Measurements from ENCODE around the gene IL13RA1.
"Not testable (repeated sequence)": the region's sequence is repeated elsewhere in the genome, so short reads cannot be mapped to it uniquely, and the experiment has no call there.

The IL13RA1 gene

DNA sequence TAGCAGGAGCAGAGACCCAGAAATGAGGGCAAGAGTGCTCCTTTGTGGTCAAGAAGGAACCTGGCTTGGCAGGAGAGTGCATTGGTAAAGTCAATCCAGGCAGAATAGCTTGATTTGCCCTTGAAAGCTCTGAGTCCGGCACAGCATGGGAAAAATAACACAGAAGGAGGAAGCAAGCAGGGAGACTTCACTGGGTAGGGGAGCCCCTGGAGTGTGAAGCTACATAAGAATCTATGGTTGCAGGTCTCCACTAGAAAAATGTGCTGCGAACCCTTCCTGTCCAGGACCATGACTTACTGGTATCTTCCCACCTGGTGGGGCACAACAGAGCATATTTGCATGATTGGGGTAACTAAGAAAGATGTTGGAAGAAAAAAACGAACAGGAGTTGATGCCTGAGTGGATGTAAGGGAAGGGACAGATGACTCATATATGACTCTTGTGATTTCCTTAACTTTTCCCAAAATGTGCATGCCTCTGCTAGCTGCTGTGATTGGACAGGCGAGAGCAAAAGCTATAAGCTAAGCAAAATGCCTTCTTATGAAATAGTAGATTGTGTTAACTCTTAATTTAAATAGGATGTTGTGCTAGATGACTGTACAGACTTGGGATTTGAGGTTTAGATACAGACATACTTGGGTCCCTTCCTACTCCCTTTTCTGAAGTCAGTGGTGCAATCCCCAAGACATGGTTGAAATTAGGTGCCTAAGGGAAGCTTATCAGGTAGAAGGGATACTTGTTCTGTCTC, 3.3 kb downstream of the IL13RA1 start:
- DNase-seq = no peak

DNA sequence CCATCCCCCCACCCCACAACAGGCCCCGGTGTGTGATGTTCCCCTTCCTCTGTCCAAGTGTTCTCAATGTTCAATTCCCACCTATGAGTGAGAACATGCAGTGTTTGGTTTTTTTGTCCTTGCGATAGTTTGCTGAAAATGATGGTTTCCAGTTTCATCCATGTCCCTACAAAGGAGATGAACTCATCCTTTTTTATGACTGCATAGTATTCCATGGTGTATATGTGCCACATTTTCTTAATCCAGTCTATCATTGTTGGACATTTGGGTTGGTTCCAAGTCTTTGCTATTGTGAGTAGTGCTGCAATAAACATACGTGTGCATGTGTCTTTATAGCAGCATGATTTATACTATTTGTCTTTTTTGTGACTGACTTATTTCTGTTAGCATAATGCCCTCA, 5.1 kb downstream of the IL13RA1 start:
- not testable (repeated sequence) for DNase-seq

DNA sequence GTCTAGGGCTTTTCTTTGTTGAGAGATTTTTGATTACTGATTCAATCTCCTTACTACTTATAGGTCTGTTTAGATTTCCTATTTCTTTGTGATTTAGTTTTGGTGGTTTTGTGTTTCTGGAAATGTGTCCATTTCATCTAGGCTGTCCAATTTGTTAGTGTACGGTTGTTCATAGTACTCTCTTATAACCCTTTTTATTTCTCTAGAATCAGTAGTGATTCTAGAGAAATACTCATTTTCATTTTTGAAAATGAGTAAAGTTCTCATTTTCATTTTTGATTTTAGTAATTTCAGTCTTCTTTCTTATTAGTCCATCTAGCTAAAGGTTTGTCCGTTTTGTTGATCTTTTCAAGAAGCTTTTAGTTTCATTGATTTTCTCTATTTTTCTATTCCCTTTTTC, 7.5 kb downstream of the IL13RA1 start:
- no peak for DNase-seq

DNA sequence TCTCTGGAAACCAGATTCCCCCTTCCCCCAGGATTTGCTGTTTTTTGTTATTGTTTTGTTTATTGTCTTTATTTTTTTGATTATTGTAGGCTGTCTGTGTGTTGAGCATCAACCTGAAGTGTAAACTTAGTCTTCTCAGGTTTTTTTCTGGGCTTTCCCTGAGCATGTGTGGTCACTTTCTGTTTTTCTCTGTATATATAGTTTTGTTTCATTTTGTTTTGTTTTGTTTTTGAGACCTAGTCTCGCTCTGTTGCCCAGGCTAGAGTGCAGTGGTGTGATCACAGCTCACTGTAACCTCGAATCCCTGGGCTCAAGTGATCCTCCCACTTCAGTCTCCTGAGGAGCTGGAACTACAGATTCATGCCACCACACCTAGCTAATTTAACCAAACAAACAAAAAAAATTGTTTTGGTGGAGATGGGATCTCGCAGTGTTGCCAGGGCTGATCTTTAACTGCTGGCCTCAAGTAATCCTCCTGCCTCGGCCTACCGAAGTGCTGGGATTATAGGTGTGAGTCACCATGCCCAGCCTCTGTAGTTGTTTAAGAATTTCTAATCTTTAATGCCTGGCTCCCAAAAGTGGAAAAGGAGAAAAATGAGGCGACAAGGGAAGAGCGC, 9.1 kb downstream of the IL13RA1 start:
- no peak for DNase-seq

DNA sequence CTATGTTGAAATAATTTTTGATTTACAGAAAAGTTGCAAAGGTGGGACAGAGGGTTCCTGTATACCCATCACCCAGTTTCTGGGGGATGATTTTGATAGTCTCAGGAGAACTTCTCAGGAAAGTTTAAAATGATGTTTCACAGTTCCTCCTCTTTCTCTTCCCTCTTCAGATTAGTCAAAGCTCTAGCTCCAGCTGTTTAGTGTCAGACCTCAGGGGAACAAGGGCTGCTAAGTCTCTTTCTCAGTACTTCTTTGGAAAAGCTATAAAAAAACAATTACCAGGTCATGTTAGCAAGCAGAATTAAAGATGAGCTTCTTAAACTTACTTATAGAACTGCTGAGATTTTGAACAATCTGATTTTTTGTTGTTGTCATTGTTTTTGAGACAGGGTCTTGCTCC, 12.2 kb downstream of the IL13RA1 start:
- no peak for DNase-seq

DNA sequence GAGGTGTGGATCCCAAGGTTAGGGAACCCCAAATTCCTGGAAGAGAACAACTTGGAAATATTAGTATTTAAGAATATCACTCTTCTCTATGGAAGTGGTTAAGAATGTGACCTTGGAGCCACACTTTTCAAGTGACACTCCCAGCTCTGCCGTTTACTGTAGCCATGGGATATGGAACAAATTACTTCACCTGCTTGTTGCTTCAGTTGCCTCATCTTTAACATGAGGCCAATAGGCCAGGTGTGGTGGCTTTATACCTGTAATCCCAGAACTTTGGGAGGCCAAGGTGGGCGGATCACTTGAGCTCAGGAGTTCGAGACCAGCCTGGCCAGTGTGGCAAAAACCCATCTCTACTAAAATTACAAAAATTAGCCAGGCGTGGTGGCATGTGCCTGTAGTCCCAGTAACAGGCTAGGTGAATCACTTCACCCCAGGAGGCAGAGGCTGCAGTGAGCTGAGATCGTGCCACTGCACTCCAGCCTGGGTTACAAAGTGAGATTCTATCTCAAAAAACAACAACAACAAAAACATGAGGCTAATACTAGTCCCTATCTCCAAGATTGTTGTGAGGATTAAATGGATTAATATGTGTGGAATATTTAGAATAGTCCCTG, 13.0 kb downstream of the IL13RA1 start:
- no peak for DNase-seq

DNA sequence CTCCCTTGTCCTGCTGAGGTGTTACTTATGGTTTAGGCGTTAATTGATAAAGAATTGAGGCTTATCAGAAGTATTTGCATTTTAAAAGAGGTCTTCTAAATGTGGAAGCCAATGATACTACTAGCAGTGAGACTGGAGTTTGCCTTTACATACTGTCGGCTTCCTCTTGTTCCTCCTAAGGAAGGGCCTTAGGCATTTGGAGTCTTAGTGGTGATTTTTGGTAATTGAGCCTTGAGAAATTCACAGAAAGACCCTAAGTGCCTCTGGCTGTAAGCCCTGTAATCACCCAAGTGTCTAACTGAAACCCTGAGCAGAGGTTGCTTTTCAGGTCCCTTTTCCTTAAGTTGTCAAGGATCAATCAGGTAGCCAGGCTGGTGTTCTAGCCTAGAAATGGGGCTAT, 14.8 kb downstream of the IL13RA1 start:
- no peak for DNase-seq

DNA sequence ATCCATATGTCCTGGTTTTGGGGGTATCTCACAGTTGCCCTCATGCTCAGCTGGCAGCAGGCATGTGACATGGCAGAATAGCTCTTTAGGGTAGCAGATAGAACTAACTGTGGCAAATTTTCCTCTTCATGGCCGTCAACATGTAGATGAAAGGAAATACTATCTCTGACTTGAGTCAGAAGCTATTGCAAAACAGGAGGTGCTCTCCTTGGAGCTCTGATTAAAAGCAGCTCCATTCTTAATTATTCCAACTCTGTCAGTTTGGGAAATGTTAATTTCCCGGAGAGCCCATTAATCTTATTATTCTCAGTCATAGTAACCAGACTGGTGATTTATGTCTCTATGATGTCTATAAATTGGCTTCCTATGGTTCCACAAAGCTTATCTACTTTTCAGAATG, 18.2 kb downstream of the IL13RA1 start:
- no peak for DNase-seq

DNA sequence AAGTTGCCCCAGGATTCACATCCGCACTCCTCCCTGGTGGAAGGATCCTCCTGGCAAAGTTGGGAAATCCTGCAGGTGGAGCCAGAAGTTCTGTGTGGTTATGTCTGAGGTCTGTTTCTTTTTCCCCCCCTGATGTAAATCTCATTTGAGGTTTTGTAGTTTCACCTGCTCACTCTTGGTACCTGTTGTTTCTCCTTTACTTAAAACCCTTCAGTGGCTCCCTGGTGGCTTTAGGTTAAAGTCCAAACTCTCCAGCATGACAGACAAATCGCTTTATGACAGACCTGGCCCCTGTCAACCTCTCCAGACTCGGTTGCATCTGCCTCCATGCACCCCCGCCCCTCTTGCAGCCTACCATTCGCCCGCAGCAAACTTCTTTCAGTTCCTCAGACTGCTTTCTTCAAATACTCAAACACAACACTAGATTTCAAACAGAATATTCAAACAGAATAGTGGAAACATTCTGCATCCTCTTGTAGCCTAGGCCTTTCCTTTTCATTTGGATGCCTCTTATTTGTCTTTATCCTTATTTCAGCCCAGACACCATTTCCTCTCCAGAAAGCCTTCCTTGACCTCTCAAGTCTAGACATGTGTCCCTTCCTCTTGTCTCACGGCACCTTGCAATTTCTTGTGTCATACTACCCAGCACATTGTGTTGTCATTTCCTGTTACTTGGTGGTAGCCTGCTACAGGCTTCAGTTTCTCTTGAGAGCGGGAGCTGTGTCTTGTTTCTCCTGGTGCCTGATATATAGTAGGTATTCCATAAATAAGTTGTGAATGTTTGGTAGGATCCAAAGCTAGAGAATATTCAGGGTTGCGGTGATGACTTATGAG, 24.8 kb downstream of the IL13RA1 start:
- no peak for DNase-seq

DNA sequence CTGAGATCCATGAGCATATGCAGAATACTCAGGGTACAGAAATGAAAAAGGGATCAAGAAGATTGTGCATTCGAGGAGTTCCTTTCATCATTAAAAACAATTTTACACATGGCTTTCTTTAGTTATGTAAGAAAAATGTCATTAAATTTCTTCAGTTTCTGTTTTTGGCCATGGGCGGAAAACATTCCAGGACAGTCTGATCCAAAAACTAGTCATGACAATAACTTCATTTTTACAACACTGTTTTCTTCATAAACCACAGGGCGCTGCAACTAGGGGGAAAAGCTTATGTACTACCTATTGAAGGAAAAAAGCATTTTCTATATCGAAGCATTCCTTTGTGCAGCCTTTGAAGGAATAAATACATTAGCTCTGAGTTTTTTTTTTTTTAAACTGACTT, 28.2 kb downstream of the IL13RA1 start:
- no peak for DNase-seq

DNA sequence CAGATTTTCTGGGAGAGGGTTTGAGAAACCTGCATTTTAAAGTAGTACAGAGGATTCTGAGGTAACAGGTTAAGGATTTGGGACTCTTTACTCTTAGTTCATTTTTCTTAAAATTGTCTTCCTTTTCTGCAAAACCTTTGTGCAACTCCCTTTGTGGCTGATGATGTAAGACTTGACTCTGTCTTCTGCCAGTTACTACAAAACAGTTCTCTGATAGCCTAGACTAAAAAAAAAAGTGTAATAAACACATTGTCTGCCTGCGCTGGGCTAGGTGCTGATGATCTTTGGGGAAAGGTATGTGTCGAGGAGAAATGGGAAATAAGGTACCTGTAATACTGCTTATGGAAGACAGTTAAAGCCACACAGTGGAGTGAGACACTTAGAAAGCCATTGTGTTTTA, 28.7 kb downstream of the IL13RA1 start:
- DNase-seq = no peak

DNA sequence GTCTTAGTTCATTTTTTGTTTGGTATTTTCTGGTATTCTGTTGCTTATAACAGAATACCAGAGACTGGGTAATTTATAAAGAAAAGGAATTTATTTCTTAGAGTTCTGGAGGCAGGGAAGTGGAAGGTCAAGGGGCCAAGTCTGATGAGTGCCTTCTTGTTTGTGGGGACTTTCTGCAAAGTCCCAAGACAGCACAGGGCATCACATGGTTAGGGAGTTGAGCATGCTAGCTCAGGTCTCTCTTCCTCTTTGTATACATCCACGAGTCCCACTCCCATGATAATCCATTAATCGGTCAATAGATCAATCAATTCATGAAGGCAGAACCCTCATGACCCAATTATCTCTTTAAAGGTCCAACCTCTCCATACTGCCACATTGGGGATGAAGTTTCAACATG, 31.1 kb downstream of the IL13RA1 start:
- DNase-seq = no peak

DNA sequence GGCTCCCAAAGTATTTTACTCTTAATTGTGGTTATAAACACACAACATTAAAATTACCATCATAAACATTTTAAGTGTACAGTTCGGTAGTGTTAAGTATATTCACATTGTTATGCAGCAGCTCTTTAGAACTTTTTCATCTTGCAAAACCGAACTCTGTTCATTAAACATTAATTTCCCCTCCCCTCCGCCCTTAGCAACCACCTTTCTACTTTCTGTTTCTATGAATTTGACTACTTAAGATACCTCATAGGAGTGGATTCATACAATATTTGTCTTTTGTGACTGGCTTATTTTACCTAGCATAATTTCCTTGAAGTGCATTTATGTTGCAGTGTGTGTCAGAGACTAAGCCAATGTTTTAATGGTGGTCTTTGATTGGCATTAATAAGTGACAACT, 32.6 kb downstream of the IL13RA1 start:
- DNase-seq = no peak

DNA sequence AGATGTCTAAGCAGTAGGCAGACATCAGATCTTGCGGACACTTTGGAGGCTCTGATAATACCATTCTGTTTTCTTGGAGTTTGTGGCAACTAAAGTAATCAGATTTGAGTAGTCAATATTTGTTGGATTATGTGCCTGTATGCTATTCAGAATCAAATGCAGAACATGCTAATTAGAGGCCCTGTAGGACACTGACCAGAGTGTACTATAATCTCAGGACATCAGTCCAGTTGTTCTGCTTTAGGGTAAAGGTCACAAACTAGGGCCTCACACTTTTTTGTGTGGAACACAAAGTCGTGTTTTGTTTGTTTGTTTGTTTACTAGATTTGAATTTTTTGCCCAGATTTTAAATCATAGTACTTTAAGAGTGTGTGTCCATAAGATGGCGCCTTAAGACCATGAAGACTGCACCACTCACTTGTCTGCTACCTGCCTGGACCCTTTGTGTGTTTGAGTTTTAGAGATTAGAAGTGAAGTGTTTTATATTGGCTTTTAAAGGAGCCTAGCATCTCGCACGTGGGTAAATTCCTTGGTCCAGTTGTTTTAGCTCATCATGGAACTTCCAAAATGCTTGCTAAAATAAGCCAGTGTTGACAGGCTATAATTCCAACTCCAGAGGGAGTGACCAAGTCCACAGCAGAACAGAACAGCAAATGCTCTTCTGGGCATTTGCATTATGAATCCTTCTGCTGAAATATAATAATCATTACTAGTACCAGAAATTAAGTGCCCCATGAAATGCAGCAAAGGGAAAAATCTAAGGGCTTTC, 34.7 kb downstream of the IL13RA1 start:
- DNase-seq = no peak

DNA sequence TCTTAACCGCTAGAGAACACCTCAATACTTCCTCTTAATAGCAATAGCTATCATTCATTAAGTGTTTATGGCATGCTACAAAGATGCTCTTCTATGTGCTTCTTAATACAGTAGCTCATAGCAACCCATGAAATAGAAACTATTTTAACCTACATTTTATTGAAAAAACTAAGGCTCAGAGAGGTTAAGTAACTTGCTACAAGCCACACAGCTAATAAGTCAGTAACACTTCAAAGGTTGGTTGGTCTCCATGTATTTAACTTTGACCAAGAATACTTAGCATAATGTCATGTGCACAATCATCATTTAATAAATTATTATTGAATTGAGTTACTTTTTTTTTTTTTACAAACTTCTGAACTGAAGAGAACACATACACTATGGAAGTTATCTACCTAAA, 36.1 kb downstream of the IL13RA1 start:
- no peak for DNase-seq

DNA sequence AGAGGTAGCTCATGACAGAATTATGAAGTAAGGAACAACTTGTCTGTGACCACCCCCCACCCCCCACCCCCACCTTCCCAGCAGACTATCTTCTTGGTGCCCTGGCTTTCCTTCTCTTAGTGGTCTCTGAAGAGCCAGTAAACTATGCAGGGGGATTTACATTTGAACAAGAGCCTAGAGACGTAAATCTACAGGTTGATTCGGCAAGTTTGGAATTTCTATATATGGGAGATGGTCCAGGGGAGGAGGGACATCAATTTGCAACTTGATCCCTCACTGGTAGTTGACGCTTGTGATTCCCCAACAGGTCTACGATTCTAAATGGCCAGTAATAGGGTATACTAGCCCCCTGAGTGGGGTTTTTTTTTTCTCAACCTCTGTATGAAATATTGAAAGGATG, 36.7 kb downstream of the IL13RA1 start:
- DNase-seq = no peak

DNA sequence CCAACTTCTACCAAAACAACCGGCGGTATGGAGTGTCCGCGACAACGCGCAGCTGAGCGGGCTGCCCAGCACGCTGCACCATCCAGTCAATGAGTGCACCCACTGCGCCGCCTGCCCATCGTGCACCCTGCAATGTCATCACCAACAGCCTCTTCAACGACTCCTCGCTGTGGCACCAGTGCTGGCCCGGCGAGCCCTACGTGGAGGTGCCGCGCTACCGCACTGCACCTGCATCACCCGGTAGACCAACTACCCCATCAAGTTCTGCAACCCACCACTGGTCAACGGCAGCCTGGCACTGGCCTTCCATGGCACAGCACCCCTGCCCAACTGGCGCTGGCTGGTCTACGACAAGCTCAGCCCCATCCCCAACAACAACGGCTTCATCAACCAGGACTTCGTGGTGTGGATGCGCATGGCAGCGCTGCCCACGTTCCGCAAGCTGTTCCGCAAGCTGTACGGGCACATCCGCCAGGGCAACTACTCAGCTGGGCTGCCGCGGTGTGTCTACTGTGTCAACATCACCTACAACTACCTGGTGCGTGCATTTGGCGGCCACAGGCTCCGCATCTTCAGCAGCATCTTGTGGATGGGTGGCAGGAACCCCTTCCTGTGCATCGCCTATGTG, 42.8 kb downstream of the IL13RA1 start:
- DNase-seq = no peak

DNA sequence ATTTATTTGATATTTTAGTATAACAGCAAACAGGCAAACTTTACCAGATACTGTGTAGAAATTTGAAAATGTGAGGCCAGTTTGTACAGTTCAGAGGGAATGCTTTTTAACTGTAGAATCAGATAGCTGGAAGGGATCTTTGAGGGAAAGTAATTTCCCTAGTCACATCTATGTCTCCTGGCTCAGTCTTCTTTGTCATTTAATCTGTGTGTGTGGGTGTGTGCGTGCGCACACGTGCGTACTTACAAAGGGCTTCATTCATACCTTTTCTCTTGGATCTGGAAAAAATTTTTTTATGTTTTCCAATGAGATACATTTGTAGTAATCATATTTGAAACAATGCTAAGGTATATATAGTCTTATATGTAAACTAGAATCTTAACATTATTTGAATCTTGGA, 44.6 kb downstream of the IL13RA1 start:
- no peak for DNase-seq

DNA sequence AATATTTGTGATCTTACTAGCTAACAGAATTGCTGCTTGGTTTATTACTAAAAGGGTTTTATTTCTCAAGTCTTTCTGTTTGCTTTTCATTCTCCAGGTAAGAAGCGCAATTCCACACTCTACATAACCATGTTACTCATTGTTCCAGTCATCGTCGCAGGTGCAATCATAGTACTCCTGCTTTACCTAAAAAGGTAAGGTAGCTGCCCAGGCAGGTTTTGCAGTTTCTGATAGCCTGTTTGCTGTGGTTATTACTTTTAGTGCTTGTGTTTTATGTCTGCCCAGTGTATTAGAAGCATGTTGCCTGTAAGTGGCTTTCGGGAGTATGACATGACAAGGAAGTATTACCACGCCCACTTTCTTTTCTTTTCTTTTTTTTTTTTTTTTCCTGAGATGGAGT, 46.4 kb downstream of the IL13RA1 start:
- DNase-seq = no peak

DNA sequence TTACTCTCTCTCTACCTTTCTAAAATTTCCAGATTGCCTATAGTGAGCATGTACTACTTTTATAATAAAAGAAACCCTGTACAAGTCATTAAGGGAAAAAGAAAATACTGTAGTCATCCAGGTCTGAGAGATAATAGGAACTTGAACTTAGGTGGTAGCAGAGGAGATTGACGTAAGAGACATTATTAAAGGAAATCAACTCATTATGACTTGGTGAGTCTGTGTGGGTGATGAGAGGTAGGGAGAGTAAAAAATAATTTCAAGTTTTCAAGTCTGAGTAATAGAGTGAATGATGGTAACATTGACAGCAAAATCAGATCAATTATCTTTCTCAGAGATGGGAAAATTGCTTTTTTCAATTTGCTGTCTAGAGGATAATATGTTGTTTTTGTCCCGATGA, 52.2 kb downstream of the IL13RA1 start:
- DNase-seq = no peak

DNA sequence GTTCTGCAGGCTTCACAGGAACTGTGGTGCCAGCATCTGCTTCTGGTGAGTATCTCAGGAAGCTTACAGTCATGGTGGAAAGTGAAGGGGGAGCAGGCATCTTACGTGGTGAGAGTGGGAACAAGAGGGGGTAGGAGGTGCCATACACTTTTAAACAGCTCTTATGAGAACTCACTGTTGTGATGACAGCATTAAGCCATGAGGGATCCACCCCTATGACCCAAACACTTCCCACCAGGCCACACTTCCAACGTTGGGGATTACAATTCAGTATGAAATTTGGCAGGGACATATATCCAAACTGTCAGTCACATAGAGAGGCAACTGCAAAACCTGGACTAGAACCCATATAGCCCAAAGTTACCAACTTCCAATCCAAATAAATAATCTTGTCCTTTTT, 53.1 kb downstream of the IL13RA1 start:
- DNase-seq = no peak

DNA sequence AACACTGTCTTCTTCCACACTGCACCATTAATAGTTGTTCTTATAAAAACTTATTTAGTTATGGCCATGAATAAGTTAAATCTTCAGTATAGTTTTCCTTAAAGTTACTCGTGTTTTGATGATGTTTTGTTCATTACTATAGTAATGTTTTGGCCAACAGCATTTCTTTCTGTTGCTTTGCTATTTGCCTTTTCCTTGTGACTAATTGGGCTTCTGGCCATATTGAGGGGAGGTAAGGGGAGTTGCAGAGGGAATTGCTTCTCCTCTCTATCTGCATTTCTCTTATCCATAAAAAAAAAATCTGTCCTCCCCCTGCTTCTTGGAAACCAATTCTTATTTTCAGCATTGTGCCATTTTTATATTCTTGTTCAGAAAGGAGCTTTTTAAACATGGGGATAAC, 53.5 kb downstream of the IL13RA1 start:
- no peak for DNase-seq
